Neutrophil (primary cell): ENCODE measurements around the gene ETFA.

ENCODE experiments used
- H3K27ac ChIP-seq: fragments of 200-600 bp; sonication (generic); 2 replicates; pipeline ENCODE4 v1.5.1; 2016; ENCODE audit warnings: mild to moderate bottlenecking, moderate library complexity
- H3K27me3 ChIP-seq: fragments of 200-600 bp; sonication (generic); 2 replicates; pipeline ENCODE4 v1.6.0; 2016; ENCODE audit warnings: mild to moderate bottlenecking
- H3K36me3 ChIP-seq: fragments of 200-600 bp; sonication (generic); 2 replicates; pipeline ENCODE4 v1.5.1; 2017
- H3K4me1 ChIP-seq, 2 experiments: fragments of 200-600 bp in 1 of 2; sonication (generic) in 1 of 2; 1 replicate in 1 of 2; 2 replicates in 1 of 2; pipeline versions ENCODE4 v1.5.1 to v1.6.1; 2013 to 2016; ENCODE audit warnings: low read depth in 1 of 2, low read length in 1 of 2, mild to moderate bottlenecking in 1 of 2, moderate library complexity in 1 of 2; ENCODE audit not compliant: control insufficient read depth in 1 of 2, insufficient read depth in 1 of 2
- H3K4me3 ChIP-seq, 2 experiments: fragments of 200-600 bp in 1 of 2; sonication (generic) in 1 of 2; 1 replicate in 1 of 2; 2 replicates in 1 of 2; pipeline ENCODE4 v1.5.1; 2013 to 2016; ENCODE audit warnings: low read depth in 1 of 2, low read length in 1 of 2, mild to moderate bottlenecking in 1 of 2, moderate library complexity in 1 of 2
- H3K9me3 ChIP-seq: fragments of 200-600 bp; sonication (generic); 2 replicates; pipeline ENCODE4 v1.5.1; 2016
- TF ChIP-seq, protein P1 (sequence below): fragments of 200-600 bp; sonication (generic); IDR thresholded peaks from 2 replicates; pipeline ENCODE4 v1.5.1; 2016; ENCODE audit warnings: antibody characterized with exemption

Gene ETFA

DNA sequence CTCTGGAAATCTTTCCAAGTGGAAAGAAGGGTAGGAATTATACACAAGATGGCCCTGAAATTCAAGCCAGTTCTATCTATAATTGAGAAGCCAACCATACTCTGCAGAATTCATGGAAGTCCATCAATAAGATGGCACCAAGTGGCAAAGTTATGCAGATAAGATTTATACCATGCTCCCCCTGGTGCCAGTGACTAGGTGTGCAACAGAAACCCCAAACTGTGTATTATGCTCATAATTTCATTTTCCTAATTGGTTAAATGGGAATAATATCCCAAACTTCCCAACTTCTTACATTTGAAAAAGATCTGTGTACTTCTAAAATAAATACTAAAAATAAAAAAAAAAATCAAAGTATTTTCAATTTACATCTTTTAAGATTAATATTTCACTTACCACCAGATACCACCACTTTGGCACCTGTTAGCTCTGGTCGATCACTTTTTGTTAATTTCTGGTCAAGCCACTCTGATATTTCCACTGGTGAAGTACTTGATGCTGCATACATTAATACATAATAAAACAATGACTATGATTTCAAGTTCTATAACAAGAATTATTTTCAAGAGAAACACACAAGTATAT, 25.9 kb downstream of the ETFA start:
- TF ChIP-seq, protein P1, sequence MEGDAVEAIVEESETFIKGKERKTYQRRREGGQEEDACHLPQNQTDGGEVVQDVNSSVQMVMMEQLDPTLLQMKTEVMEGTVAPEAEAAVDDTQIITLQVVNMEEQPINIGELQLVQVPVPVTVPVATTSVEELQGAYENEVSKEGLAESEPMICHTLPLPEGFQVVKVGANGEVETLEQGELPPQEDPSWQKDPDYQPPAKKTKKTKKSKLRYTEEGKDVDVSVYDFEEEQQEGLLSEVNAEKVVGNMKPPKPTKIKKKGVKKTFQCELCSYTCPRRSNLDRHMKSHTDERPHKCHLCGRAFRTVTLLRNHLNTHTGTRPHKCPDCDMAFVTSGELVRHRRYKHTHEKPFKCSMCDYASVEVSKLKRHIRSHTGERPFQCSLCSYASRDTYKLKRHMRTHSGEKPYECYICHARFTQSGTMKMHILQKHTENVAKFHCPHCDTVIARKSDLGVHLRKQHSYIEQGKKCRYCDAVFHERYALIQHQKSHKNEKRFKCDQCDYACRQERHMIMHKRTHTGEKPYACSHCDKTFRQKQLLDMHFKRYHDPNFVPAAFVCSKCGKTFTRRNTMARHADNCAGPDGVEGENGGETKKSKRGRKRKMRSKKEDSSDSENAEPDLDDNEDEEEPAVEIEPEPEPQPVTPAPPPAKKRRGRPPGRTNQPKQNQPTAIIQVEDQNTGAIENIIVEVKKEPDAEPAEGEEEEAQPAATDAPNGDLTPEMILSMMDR: no peak
- H3K27me3 ChIP-seq: no peaks in the 10 kb centered on the region
- no peak overlapping the region for H3K27ac ChIP-seq
- H3K9me3 ChIP-seq: no peaks in the 10 kb centered on the region
- peaks cover 9% of the 10 kb centered on the region in 2 experiments for H3K4me1 ChIP-seq
- H3K4me3 ChIP-seq: no peak overlapping the region
- H3K36me3 ChIP-seq: peaks cover 41% of the 10 kb centered on the region

DNA sequence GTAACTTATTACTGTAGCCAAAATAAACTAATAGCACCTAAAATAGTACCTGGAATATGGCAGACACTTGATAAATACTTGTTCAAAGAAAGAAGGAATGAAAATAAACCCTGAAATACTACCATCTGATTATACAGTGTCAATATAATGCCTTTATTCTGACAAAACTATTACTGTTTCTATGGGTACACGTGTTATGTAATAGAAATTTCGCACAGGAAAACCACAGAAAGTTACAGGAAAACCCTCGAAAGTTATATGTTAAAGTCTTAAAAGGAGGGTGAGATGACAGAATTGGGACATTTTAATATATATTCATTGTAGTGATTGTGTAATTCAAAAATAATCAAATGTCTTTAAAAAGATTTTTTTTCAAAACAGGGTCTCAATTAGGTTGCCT, 28.8 kb downstream of the ETFA start:
- no peaks in the 10 kb centered on the region for H3K9me3 ChIP-seq
- no peaks in the 10 kb centered on the region for H3K27me3 ChIP-seq
- no peak overlapping the region for H3K4me3 ChIP-seq
- TF ChIP-seq, protein P1: no peak
- H3K36me3 ChIP-seq: peaks cover 48% of the 10 kb centered on the region
- H3K27ac ChIP-seq: no peak overlapping the region
- H3K4me1 ChIP-seq: peaks cover 9% of the 10 kb centered on the region in 2 experiments

DNA sequence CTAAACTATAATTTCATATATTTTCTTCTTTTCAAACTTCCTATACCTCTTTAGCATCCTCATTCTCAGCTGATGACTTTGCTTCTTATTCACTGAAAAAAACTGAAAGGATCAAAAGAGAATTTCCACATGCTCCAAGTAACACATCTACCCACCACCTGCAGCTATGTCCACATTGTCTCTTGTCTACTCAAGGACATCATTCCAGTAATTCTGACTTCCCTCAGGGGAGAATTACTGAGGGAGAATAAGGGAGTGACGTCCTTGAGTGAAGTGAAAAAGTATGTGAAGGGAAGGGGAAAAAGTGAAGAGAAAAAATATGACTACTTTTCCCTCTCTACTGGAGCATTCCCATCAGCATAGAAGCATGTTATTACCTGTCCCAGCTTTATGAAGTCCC, 32.6 kb downstream of the ETFA start:
- H3K9me3 ChIP-seq: no peaks in the 10 kb centered on the region
- H3K4me3 ChIP-seq: no peak overlapping the region
- H3K4me1 ChIP-seq: peaks cover 9% of the 10 kb centered on the region in 2 experiments
- TF ChIP-seq, protein P1: no peak
- H3K27me3 ChIP-seq: no peaks in the 10 kb centered on the region
- no peak overlapping the region for H3K27ac ChIP-seq
- H3K36me3 ChIP-seq: peaks cover 36% of the 10 kb centered on the region

DNA sequence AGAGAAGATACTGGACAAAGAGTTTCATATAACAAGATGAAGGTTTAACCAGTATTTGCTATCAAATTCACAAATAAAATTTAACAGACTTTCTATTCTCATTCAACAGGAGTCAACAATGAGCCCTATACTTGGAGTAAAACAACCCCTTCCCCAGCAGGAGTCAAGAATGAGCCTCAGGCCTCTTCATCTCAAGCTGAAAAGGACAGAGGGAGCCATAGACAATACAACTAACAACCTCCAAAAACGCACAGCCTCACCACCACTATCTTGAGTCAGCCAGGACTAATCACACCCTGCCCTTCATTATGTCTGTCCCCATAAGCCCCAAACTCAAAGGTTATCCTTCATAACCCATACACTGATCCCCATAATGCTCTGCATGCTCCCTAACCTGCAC, 36.4 kb downstream of the ETFA start:
- Histone ChIP-seq H3K27me3 (no peaks in the 10 kb centered on the region), H3K4me1 (no peaks in the 10 kb centered on the region), H3K4me3 (no peak overlapping the region), H3K9me3 (no peaks in the 10 kb centered on the region), H3K27ac (no peak overlapping the region), H3K36me3 (peaks cover 53% of the 10 kb centered on the region)
- TF ChIP-seq, protein P1: no peak

DNA sequence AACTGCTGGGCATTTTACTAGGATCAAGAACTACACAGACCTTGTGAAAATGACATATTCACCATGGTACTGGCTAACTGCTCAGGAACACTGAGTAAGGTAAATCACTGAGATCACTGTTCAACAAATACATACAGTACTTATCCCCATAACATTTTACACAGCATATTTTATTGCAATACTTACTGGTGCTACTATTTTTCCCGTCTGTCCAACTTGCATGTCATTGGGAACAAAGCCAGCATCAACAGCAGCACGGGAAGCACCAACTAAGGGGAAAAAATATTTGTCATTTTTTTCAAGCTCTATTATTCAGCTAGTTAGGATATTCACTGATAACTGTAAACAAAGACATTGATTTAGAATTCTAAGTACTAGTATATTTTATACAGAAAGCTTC, 37.0 kb downstream of the ETFA start:
- no peaks in the 10 kb centered on the region for H3K27me3 ChIP-seq
- TF ChIP-seq, protein P1: no peak
- H3K4me1 ChIP-seq: no peaks in the 10 kb centered on the region
- H3K4me3 ChIP-seq: no peak overlapping the region
- H3K36me3 ChIP-seq: peaks cover 50% of the 10 kb centered on the region
- H3K27ac ChIP-seq: no peak overlapping the region
- no peaks in the 10 kb centered on the region for H3K9me3 ChIP-seq
